Retinal pigment epithelial cell (primary cell): ENCODE results near the gene RIF1.

ENCODE experiments used
- DNase-seq: peaks from one replicate; pipeline ENCODE4 v3.0.0-alpha.2; 2010; ENCODE audit warnings: low read depth
- H3K4me3 ChIP-seq: 2 replicates; pipeline ENCODE4 v1.5.1; 2011; ENCODE audit warnings: mild to moderate bottlenecking, low read length, control low read depth, moderate library complexity
- TF ChIP-seq, protein P1 (sequence below): conservative IDR thresholded peaks from 2 replicates; pipeline ENCODE4 v1.5.1; 2011; ENCODE audit warnings: low read depth, low read length, control low read depth, inconsistent platforms

The RIF1 gene

GRCh38 chr2:151526572-151527090 is 116.9 kb downstream of the RIF1 start:
- H3K4me3 ChIP-seq: no peak overlapping the region

More at GRCh38 chr2:151526572-151527090, 116.9 kb downstream of the RIF1 start:
- DNase-seq: no peak
- TF ChIP-seq, protein P1, sequence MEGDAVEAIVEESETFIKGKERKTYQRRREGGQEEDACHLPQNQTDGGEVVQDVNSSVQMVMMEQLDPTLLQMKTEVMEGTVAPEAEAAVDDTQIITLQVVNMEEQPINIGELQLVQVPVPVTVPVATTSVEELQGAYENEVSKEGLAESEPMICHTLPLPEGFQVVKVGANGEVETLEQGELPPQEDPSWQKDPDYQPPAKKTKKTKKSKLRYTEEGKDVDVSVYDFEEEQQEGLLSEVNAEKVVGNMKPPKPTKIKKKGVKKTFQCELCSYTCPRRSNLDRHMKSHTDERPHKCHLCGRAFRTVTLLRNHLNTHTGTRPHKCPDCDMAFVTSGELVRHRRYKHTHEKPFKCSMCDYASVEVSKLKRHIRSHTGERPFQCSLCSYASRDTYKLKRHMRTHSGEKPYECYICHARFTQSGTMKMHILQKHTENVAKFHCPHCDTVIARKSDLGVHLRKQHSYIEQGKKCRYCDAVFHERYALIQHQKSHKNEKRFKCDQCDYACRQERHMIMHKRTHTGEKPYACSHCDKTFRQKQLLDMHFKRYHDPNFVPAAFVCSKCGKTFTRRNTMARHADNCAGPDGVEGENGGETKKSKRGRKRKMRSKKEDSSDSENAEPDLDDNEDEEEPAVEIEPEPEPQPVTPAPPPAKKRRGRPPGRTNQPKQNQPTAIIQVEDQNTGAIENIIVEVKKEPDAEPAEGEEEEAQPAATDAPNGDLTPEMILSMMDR: no peak
